ENCODE data around the gene CPE.
A peak's percentile ranks its signal among the peaks of the same experiment; 100 is the strongest.

The CPE gene

DNA sequence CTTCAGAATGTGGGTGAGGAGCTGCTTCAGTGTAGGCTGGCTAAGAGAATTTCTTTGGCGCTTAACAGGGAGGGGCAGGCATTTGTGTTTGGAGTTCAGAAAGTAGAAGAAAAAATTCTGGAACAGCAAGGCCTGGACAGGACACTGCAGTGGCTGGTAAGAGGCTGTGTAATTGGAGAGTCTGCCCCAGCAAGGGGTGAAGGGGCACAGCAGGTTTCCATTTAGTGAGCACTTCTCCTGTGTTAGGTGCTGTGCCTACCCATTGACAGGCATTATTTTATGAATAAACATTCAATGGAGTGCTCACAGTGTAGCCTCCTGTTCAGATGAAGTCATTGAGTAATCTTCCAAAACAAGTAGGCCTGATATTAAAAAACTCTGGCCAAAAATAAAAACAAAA, 10.7 kb upstream of the CPE start:
- H3K27ac ChIP-seq: no peak overlapping the region
- TF ChIP-seq, protein P1, sequence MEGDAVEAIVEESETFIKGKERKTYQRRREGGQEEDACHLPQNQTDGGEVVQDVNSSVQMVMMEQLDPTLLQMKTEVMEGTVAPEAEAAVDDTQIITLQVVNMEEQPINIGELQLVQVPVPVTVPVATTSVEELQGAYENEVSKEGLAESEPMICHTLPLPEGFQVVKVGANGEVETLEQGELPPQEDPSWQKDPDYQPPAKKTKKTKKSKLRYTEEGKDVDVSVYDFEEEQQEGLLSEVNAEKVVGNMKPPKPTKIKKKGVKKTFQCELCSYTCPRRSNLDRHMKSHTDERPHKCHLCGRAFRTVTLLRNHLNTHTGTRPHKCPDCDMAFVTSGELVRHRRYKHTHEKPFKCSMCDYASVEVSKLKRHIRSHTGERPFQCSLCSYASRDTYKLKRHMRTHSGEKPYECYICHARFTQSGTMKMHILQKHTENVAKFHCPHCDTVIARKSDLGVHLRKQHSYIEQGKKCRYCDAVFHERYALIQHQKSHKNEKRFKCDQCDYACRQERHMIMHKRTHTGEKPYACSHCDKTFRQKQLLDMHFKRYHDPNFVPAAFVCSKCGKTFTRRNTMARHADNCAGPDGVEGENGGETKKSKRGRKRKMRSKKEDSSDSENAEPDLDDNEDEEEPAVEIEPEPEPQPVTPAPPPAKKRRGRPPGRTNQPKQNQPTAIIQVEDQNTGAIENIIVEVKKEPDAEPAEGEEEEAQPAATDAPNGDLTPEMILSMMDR (IDR thresholded peaks at IDR 0.05): no peak
- no peak for TF ChIP-seq ZFX (IDR thresholded peaks at IDR 0.05; ENCODE audit: borderline replicate concordance)

DNA sequence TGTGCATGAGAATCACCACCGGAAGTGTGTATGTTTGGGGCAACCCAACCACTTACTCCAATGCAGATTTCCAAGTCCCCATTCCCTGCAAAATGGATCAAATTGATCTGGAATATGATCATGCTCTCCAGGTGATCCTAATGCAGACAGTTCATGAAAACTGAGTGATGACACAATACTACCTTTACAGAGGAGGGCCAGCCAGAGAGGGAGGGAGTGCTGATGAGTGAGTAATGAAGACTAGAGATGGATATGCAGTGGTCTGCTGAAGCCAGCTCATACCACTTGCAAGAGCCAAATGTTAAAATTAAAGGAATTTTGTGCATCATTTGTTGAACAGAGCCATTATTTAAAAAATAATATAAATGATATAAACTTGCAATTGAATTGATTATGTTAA, 10.2 kb upstream of the CPE start:
- no peak overlapping the region for H3K27ac ChIP-seq
- TF ChIP-seq, protein P1 (IDR thresholded peaks at IDR 0.05): no peak
- no peak for TF ChIP-seq ZFX (IDR thresholded peaks at IDR 0.05; ENCODE audit: borderline replicate concordance)

- TF ChIP-seq, protein P1 (IDR thresholded peaks at IDR 0.05): no peak
- no peak for TF ChIP-seq ZFX (IDR thresholded peaks at IDR 0.05; ENCODE audit: borderline replicate concordance)
- no peak overlapping the region for H3K27ac ChIP-seq
Observed at GRCh38 chr4:165369522-165369921, 9.3 kb upstream of the CPE start.

- H3K27ac ChIP-seq: no peak overlapping the region
- TF ChIP-seq, protein P1 (IDR thresholded peaks at IDR 0.05): no peak
- no peak for TF ChIP-seq ZFX (IDR thresholded peaks at IDR 0.05; ENCODE audit: borderline replicate concordance)
Observed at GRCh38 chr4:165370530-165370929, 8.3 kb upstream of the CPE start.

DNA sequence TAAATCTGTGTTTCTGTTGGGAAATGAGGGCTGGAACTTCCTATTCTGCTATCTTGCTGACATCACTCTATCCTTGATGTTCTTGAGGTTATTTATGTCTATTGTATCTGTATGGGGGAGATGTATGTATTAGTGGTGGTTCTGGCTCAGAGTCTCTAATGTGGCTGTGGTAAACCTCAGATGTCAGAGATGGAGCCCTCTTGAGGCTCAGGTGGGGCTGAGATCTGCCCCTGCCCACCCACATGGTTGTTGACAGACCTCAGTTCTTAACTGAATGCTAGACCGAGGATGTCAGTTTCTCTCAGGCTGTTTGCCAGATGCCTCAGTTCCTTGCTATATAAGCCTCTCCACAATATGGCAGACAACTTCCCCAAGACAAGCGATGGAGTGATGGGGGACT, 3.3 kb upstream of the CPE start:
- no peak overlapping the region for H3K27ac ChIP-seq
- TF ChIP-seq, protein P1 (IDR thresholded peaks at IDR 0.05): no peak
- TF ChIP-seq ZFX (IDR thresholded peaks at IDR 0.05; ENCODE audit: borderline replicate concordance): no peak

DNA sequence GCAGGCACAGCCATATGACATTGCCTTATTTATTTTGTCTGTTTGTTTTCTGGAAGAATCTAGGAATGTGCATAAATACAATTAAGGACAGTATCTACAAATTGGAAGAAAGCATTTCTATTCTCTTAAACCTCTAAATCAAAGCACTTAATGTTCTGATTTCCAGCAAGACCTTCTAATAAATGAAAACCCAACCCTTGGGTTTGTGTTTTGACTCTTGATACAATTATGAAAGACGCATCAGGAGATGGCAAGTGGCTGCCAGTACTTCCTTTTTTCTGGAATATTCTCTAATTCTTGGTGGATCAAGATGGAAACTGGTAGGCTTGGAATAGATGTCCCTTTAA, 437 bp upstream of the CPE start:
- H3K27ac ChIP-seq: peak overlapping the region; percentile 53
- TF ChIP-seq ZFX (IDR thresholded peaks at IDR 0.05; ENCODE audit: borderline replicate concordance): no peak
- TF ChIP-seq, protein P1 (IDR thresholded peaks at IDR 0.05): no peak

DNA sequence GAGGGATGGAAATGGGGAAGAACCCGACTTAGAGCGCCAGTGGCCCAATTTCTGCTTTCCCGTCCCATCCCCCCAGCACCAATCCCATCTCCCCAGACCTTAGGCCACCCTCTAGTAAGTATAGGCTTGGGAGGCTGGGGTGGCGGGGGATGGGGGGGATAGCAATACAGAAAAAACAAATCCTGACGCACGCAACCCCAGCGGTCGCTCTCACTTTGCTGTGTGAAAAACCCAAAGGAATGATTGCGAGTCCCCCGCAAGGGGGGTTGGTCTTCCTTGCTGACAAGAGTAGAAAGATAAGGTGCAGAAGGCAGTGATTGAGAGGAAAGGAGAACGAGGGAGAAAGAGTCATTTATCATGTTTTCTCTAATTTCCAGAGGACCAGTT, 863 bp downstream of the CPE start:
- TF ChIP-seq, protein P1 (IDR thresholded peaks at IDR 0.05): no peak
- TF ChIP-seq ZFX (IDR thresholded peaks at IDR 0.05; ENCODE audit: borderline replicate concordance): no peak

More for the DNA sequence above, 863 bp downstream of the CPE start:
- H3K27ac ChIP-seq: no peak overlapping the region

Measured in 22Rv1 (cell line).